Activated CD8-positive, alpha-beta memory T cell treated with anti-CD3 and anti-CD28 coated beads, Interleukin-2, amount 50 U/mL, for 24 hours (primary cell): ENCODE measurements around the gene M1AP.
"Not testable (repeated sequence)": the region's sequence is repeated elsewhere in the genome, so short reads cannot be mapped to it uniquely, and the experiment has no call there.

Experiments
- DNase-seq: peaks from one replicate; pipeline ENCODE4 v3.0.0-alpha.2; 2020; ENCODE audit errors: extremely low read depth

M1AP gene

DNA sequence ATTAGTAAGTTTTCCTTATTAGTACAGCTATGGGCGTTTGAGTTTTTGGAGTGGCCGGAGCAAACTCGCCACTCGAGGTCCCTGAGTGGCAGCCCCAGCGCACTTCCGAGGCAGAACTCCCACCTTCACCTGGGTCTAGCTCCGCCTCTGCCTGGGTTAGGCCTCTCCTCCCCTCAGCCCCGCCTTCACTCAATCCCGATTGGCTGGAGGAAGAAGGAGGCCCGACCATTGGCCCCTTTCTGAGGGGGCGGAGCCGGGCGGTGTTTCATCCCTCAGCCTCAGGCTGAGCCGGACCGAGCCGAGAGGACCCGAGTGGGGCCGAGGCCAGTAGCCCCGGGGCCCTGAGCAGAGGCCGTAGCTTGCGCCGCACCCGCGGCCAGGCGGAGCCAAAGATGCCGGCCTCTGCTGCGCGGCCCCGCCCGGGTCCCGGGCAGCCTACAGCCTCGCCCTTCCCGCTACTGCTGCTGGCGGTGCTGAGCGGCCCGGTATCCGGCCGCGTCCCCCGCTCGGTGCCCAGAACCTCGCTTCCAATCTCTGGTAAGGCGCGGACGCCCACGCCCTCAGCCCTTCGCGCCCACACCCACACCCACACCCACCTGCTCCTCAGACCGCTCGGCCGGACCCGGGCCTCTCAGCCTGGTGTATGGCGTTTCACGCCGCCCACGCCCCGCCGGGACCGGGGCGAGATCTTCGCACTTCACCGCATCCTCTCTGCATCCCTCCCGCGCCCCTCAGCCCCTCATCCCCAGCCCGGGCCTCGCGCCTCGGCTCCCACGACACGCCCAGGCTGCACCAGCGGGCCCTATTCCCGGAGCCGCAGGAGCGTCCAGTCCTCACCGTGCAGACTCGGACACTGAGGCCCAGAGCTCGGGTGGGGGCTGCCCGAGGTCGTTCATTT, 6.1 kb upstream of the M1AP start, which contains the start of gene SEMA4F:
SEMA4F (plus strand) TSS at position 263 of the 898 bp plus-strand sequence; CDS start at position 393, 130 bp downstream.
- peak; percentile 85 for DNase-seq

DNA sequence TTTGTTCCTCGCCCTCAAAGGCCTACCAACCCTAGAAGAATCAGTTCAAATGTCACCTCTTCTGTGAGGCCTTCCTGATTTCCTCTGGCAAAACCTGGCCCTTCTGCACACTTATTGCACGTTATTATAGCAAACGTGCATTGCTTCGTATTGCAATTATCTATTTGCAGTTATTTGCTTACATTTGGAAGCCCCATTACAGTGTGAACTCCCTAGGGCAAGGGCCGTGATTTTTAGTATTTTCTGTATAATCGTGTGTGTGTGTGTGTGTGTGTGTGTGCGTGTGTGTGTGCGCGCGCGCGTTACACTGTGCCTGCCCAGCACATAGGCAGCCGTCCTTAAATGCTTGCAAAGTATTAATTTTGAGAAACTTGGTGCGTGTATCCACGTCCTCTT, 5.5 kb upstream of the M1AP start:
- no peak for DNase-seq

DNA sequence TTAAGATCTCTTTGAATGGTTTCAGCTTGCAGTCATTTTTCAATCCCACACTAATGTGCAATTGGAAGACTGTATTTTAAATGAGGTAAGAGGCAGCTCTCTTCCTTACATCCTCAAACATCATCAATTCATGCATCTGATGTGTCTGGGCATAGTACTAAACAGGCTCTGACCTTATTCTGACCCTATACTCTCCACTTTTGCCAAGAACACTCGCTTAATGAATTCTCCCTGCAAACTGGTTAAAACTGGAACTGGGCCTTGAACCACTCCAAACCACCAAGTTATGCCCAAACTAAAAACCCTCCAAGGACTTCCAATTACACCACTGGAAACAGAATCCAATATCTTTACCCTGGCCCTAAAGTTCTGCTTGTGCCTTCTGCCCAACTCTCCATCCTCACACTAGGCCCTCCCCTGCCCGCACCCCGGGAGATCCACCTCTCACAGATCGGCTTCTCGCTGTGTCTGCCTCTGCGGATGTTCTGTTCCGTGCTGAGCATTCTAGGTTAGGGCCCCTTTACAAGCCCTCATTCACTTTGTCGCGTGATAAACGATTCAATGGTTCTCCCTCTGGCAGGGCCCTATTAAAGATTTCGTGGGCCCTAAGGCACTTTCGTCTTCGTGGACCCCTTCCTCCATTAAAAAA, 1.2 kb downstream of the M1AP start:
- DNase-seq, result no peak

DNA sequence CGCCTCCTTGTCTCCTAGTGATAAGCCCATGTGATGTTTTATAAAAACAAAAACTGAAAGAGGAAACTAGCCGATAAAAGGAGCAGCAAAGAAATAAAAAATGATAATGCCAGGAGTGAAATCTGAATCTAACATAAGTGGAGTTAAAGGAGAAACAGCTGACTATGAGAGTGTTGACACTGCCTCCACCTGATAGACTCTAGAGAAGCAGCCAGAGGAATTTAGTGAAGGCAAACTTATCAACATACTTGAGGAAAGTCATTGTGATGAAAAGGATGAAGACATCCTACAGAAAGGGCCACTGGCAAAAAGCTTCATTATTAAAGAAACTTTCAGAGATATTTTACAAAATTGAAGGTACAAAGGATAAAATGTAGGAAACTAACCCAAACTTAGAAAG, 1.9 kb downstream of the M1AP start:
- DNase-seq, result no peak

DNA sequence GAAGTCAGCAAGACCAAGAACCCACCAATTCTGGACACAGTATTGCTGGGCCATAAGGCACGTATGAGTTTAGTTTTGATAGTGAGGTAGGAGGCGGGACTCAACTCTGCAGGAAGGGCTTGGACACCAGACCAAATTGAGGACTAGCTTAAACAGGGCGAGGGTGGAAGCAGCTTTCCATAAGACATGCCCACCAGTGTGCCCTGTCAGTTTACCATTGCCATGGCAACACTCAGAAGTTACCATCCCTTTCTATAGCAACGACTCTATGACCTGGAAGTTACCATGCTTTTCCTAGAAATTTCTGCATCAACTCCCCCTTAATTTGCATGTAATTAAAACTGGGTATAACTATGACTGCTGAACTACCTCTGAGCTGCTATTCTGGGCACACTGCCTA, 2.8 kb downstream of the M1AP start:
- no peak for DNase-seq

DNA sequence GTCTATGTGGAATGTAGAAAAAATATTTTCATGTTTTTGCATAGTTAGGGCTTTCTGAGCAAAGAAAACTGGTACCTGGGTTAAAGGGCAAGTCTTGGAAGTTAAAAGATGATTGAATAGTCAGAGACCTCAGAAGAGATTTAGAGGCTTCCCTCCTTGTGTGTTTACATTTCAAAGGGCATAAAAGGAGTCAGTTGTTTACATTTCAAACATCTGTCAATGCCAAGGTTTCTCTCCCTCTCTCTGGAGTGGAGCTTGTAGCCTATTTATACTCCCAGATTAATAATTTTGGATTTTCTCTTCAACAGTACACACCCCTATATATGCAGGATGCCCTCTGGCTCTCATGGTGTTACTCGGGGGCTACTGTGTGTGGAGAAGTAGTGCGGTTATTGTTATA, 8.6 kb downstream of the M1AP start:
- no peak for DNase-seq

DNA sequence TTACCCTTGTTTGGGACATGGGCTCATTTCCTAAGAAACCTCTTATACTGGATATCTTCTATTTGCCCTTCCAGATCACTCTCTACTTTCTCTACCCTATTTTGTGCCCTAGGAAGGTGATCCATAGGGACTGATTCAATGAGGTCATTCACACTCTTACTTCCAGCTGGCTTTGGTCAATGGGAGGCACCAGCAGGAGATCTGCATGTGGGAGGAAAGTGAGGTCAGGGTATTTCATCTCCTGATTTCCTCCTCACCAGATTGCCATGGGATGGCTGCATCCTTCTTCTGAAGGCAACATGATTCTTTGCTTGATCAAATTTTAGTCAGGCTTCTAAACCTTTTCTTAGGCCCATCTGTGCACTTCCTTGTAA, 15.2 kb downstream of the M1AP start:
- no peak for DNase-seq

DNA sequence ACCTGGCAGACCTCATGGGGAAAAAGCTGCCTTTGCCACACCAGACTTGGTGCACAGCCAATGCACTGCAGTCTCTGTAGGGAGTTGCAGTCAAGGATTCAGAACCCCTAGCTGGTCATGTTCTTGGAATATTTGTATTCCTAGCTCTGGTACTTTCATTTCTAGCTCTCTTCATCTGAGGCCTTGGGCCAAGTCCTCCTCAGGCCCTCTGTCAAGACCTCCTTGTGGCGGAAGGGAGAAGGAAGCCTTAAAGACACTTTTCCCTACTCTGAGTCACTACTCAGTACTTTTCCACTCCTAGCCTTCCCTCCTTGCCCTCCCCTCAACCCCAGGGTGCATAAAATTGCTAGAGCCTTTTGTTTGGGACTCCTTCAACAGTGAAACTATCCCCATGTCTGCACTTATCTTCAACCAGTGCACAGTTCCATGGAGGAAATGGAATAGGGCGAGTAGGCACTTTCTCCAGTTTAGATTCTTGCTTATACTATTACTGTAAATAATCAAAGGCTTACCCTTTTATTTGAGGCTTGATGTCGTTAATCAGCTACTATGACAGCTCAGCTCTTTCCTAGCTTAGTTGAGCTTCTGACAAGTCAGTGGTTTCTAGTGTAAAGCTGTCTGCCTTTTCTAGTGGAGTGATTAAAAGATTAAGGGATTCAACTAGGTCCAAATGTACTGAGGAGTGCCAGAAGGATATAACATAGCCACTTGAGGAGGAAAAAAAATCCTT, 15.8 kb downstream of the M1AP start:
- no peak for DNase-seq

DNA sequence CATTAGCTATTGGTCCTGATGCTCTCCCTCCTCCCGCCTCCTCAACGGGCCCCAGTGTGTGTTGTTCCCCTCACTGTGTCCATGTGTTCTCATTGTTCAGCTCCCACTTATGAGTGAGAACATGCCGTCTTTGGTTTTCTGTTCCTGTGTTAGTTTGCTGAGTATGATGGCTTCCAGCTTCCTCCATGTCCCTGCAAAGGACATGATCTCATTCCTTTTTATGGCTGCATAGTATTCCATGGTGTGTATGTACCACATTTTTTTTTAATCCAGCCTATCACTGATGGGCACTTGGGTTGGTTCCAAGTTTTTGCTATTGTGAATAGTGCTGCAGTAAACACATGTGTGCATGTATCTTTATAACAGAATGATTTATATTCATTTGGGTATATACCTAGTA, 17.7 kb downstream of the M1AP start:
- DNase-seq, result not testable (repeated sequence)

DNA sequence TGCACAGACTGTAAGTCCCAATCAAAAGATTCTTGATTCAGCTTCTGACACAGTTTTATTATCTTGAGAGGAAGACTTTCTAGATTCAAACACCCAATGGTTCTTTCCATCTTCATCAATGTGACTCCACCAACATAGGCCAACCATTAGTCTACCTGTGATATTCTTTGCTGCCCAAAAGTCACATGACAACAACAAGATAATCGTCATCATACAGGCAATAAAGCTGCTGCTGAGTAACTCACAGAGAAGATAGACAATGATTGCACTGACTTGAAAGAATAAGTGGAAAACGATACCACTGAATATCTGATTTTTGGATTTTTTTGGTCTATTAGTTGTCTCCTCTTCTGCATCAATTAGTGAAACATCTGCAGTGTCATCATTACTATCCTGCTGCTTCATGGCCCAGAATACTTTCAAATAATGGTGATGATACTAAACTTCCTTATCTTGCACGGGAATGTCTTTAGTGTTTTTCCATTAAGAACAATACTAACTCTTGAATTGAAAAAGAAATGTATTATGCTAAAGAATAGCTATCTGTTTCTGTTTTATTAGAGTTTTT, 19.5 kb downstream of the M1AP start:
- no peak for DNase-seq

DNA sequence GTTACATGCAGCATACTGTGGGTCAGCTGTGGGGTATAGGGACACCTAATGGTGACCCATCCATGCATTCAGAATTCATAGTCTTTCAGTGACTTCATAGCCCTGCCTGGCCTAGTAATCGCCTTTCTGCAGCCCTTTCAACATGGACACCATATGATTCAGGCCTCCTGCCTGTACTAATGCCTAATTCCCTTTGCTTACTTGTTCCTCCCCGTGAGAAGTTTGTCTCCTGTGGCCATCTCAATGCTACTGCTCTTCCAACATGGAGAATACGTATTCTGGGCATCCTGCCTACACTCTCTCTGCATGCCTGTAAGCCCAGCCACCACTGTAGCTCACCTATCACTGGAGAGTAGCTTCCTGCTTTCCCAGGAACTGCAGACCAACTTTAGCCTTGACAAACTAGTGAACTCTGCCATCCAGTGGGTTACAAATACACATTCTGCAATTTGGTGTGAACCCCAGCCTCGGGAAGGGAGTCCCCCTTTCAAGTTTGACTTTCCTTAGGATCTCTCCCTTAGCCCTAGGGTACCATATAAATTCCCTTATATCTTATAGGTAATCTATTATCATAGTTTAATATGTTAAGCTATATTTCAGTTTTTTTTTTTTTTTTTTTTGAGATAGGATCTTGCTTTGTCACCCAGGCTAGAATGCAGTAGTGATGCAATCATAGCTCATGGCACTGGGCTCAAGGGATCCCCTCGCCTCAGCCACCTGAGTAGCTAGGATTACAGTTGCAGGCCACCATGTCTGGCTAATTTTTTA, 22.3 kb downstream of the M1AP start:
- DNase-seq, result no peak

DNA sequence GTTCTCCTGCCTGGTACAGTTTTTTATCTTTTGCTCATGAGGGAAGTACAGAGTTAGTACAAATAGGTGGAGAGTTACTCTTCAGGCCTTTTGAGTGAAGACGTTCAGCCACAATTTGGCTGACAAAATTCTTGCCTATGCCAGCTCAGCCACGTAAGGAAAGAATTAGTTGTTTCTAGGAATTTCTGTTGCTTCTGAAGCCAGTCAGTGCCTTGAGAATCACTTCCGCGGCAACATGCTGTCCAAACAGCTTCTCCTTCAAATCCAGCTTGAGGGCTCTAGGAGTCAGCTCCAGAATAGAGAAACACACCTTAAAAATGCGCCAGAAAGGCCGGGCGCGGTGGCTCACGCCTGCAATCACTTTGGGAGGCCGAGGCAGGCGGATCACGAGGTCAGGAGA, 27.5 kb downstream of the M1AP start:
- no peak for DNase-seq

DNA sequence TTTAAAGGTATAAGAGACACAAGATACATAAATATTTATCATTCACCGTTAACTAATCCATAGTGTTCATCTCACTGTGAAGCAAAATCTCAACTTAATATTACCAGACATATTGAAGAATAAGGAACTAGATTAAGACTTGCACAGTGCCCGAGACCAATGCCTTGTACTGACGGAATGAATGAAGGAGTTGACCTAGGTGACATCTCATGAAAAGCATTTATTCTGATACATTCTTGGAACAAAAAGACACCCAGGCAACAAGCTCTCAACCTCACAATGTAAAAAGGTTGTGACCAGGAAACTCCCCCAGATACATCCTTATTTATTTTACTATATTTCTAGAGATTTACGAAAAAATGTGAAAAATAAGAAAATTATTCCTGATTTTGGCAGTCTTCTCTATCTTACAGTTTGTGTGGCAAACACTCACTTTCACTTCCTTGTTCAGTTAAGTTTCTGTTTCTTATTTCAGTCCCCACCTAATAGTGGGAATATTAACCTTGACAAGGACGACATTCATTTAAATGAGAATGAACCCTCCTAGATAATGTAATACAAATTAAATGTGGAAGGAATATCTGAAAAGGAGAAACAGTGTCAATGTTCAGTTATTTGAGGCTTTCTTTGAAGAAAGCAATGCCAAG, 28.4 kb downstream of the M1AP start:
- DNase-seq, result no peak

DNA sequence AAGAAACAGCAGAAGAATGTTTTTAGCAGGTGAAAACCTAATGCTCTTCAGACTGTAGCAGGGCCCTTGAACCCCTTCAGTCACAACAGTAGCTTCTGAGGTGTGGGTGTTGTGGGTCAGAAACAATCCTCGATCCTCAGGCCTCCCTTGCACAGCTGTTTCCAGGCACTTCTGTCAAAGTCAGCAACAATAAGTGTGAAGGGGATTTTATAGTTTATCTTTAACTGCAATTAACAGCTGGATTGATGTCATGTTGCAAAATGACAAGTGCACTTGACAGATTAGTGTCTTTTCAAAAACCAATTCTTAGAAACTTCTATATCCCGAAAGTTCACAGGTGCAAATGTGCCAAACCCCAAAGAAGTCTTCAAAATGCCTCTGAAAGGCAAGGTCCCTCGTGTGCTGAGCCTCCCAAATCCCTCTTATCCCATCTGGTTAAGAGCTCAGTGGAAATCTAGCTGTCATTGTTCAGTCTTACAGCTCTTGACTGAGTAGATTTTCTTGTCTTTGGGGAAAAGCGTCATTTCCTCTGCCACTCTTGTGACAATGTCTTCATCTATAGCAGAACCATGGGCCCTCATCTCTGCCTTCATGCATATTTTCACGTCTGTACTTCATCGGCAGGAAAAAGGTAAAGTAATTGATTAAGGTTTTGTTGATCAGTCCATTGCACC, 29.6 kb downstream of the M1AP start:
- no peak for DNase-seq

DNA sequence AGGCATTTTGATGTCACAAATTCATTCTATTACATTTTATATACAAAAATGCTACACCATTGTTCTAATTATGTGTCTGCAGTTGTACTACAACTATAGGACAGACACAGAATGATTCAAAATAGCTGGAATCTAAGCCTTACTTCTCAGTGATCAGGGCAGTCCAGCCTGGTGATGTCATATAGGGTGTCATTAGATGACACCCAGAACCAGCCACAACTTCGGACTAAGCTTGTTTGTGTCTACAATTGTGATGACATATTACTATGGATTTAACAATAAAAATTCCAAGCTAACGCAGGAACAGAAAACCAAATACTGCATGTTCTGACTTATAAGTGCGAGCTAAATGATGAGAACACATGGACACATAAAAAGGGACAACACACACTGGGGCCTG, 31.0 kb downstream of the M1AP start:
- DNase-seq, result no peak

DNA sequence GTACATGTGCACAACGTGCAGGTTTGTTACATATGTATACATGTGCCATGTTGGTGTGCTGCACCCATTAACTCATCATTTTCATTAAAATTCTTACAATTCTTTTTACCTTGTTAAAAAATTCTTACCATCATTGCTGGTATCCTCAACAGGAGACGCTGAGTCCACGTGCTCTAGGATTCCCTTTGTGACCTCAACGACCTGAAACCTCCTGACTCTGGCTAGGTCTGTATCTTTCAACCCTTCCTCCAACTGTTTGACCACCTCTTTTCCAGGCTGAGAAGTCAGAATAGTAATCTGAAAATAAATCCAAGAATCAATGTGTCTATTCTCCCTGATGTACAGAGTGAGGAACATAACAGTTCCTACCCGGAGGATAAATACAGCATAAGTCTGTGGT, 41.2 kb downstream of the M1AP start:
- DNase-seq, result no peak

DNA sequence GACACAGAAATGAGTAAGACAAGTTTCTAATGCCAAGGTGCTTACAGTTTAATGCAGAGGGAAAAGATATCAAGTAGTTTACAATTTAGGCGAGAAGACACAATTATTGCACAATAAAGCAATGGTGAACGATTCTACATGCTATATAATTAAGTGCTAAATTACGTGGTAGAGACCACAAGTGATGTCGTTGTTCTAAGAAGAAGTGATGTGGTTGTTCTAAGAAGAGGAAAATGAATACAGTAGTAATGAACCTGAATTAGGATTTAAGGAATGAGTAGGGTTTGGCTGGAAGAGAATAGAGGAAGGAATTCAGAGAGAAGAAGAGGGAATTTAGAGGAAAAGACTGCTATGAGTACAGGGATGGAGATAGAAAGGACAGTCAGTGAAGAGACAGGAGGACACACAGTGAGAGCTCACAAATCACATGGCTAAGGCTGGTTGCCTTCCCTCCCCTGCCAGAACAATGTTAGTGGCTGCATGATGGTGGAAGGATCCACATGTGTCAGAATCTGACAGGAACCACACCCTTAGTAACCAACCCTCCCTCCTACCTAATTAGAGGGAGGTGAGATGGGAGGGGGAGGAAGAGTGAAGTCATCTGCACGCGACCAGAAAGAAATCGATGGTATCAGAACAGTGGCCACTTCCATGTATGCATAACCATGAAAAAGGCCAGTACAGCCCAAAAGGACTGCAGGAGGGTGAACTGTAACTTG, 44.7 kb downstream of the M1AP start:
- DNase-seq, result no peak

DNA sequence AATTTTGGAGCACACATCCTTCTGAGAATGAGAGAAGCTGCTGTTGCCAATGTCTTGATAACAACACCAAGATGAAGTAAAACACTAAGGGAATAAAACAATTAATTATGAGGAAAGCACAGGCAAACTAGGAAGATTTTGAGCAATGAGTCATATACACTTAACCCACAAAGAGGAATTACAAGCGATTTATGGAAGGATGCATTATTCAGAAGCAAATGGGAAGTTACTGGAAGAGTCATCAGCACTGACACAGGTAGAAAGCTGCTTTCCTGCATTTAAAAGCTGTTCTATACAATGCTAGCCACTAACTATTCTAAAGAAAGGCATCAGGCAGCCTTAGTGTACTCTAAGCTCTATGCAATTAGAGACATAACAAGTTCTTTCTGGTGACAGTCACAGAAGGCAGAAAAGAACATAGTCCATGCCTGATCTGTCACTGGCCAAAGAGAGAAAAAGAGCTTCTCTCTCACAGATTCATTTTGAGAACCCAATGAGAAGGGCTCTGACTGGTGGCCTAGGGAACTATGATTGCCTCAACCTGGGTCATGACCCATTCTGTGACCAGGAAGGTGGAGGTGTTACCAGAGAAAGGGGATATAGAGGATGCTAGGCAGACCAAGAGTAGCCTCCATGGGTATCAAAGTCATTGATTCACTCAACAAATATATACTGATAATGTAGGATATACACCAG, 45.4 kb downstream of the M1AP start:
- DNase-seq, result no peak

DNA sequence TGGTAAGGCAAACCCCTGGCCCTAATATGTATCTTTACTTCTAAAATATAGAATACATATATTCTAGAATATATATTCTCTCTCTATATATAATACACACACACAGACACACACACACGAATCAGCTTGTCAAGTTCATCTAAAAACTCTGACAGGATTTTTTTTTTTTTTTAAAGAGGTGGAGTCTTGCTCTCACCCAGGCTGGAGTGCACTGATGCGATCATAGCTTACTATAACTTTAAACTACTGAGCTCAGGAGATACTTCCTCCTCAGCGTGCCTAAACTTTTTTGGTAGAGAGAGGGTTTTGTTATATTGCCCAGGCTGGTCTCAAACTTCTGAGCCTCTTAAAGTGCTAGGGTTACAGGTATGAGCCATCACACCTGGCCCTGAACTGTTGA, 48.5 kb downstream of the M1AP start:
- no peak for DNase-seq
